GM12875 (cell line): Measurements from ENCODE around the gene MYL2.

Experiments used
- H3K4me3 ChIP-seq: one replicate; pipeline ENCODE4 v1.5.1; 2011; ENCODE audit warnings: low read depth, low read length, control low read depth
- CTCF ChIP-seq: IDR thresholded peaks from 2 replicates; pipeline ENCODE4 v1.5.1; 2011; ENCODE audit warnings: low read depth, mild to moderate bottlenecking, control low read depth, inconsistent platforms, low read length, moderate library complexity, borderline replicate concordance; ENCODE audit not compliant: insufficient read depth

The MYL2 gene

GRCh38 chr12:110935588-110935987, 15.2 kb upstream of the MYL2 start:
- no peak overlapping the region for H3K4me3 ChIP-seq
- TF ChIP-seq CTCF = no peak

GRCh38 chr12:110934093-110934852, 13.9 kb upstream of the MYL2 start:
- no peak overlapping the region for H3K4me3 ChIP-seq
- TF ChIP-seq CTCF = no peak

GRCh38 chr12:110933326-110933974, 13.1 kb upstream of the MYL2 start:
- TF ChIP-seq CTCF = no peak
- H3K4me3 ChIP-seq = no peak overlapping the region

- no peak overlapping the region for H3K4me3 ChIP-seq
- TF ChIP-seq CTCF = no peak
These were observed 11.7 kb upstream of the MYL2 start for GRCh38 chr12:110932046-110932445.

- H3K4me3 ChIP-seq = no peak overlapping the region
- no peak for TF ChIP-seq CTCF
These were observed 10.9 kb upstream of the MYL2 start for GRCh38 chr12:110931315-110931728.

GRCh38 chr12:110930348-110931314, 10.3 kb upstream of the MYL2 start:
- no peak overlapping the region for H3K4me3 ChIP-seq
- TF ChIP-seq CTCF = no peak
